ENCODE measurements around the gene CAMTA1.

CAMTA1 gene

DNA sequence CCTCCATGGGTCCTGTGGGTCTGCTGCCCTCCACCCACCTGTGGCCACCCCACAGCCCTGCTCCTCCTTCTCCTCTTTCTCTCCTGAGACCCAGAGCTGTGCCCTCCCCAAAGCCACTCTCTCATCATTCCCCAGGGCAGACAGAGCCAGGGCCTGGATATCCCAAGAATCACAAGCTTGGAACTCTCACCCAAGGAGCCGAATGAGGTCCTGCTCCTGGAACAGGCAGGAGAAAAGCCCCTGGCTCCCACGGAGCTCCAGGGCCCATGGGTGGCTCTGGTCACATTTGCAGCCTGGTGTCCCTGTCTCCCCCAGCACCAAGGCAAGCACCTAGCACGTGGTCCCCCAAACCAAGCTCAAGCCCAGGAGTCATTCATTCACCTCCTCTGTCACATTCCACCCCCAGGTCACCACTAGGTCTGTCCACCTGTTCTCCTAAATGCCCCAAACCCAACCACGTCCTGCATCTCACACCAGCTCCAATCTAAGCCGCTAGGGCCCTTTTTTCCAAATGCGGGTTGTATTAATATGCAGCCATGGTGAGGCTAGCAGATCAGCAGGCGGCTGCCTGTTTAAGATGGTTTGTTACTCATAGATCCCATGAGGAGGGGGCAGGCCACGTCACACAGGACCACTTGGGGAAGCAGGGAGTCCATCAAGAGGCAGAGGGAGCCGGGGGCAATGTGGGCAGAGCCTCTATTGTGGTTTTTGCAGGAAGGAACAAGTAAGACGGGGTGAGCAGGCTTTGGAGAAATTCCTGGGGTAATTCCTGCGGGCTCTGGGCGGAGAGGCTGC, 770.3 kb downstream of the CAMTA1 start:
- no peak for DNase-seq

DNA sequence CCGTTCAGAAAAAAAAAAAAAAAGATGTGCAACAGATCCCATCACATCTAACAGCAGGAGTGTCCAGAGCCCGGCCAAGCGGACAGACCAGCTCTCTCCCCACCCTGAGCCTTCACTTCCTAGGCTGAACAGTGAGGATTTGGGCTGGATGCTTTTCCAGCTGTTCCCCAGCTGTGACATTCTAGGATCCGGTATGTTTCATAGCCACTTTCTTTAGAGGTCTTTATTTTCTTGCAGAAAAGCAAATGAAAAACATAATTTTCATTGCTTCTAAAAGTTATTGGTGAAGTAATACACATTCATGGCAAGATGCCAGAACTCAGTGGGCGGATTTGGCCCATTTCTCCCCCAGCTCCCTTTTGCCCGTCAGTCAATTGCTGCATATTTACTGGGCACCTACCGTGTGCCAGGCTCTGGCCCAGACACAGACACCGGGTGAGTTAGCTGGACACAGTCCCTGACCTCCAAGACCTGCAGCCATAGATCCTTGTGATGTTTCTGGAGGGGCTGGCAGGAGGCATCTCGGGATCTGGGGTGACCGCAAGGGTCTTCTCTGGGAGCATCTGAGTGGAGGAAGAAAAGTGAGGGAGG, 772.1 kb downstream of the CAMTA1 start:
- no peak for DNase-seq

DNA sequence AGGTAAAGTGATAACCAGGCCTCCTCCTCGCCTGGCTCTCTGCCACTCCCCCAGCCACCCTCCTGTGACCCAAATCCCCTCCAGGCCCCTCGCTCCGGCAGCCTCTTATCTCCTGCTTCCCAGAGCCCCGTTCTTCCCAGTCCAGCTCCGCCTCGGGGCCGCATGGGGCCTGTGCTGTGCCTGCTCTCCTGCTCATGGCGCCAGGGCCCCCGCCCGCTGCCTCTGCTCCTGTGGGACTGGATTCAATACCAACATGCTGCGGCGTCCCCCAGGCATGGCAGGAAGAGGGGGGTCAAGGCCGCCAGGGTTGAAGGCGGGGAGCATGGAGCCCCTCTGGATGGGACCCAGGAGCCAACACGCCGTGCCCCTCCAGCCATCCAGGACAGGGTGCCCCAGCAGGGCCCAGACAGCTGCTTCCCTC, 772.8 kb downstream of the CAMTA1 start:
- no peak for DNase-seq

DNA sequence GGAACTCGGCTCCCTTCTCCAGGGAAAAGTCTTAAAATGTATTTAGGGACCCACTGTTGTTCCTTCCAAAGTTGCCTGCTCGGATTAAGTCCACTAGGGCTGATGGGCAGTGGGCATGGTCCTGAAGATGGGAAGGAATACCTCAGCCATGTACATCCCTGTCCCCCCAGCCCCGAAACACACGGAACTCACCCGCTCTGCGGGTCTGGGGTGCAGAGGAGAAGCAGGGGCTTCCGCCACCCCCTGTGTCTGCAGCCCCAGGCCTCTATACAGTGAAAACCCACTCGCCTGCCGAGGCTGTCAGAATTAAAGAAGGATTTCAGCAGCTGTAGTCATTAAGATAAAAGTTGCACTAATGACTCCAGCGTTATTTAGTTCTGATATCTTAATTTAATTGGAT, 773.2 kb downstream of the CAMTA1 start:
- no peak for DNase-seq

DNA sequence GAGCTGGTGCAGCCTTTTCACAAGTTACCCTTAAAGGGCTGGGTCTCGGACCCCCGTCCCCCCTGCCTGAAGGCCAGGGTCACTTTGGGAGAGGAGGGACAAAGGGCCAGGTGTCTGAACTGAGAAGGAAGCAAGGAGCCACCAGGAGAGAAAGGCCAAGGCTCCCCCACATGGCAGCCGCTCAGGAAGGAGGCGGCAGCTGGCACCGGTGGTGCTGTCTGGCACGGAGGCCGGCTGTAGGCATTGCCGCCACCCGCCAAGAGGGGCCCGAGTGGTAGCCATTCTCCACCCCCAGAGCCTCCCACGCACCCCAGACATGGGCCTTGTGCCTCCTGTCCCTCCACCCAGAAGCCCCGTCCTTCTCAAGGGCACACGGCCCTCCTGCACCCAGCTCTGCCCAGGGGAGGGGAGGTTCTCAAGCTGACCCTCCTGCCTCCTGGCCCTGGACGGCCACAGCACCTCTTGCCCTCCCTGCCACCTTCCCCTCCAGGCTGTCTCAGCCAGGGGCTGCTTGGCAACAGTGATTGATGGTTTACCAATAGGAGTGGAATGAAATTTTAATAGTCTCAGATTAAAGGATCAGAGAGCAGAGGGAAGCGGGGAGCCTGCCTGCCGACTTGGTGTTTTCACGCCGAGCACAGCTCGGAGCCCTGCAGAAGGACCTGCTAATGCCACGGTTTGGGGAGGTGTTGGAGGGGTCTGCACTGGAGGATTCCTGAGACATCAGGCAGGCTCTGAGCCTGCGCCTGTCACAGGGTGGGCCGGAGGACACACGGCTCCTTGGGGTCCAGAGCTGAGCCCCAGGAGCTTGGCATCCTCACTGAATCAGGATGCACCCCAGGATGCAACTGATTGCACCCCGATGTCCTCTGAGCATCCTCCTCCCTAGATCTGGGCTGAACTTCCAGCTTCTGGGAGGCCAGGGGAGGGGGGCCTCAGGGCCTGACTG, 773.9 kb downstream of the CAMTA1 start:
- no peak for DNase-seq

DNA sequence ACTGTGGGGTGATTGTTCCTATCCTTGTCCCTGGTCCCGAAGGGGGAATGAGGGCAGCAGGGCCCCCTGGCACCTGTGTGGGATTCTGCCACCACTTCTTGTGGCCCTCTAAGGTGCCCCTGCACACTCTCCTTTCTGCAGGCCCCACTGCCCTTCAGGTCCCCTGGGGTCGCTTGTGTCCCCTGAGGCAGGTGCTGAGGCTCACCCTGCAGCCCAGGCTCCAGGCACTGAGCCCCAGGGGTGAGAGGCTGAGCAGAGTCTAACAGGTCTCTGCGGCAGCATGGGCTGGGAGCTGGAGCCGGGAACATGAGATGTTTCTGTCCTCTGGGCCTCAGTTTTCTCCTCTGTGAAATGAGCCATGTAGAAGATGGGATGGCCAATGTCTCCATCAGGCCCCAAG, 774.9 kb downstream of the CAMTA1 start:
- no peak for DNase-seq

DNA sequence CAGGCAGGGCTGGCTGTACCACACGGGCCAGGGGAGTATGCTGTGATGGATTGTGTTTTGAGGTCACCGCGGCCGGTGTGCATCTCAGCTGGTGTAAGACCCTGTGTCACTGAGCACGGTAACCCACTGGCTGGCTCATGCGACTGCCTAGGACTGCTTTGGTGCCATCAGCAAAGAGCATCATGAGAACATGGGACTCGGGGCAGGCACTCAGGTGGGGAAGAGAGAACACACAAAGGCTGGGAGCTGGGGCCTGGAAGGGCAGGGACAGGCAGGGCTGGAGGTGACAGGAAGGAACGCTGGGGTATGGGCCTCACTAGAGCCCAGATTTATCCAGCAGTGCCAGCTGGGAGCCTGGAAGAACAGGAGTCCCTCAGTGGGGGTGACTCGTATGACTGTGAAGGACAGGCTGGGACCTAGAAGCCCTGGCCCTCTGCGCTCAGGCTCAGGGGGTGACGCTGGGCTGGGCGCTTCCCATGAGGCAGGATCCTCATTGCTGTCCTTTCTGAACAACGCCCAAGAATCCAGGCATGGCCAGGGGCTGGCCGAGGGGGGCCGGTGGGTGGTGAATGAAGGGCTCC, 775.4 kb downstream of the CAMTA1 start:
- no peak for DNase-seq

DNA sequence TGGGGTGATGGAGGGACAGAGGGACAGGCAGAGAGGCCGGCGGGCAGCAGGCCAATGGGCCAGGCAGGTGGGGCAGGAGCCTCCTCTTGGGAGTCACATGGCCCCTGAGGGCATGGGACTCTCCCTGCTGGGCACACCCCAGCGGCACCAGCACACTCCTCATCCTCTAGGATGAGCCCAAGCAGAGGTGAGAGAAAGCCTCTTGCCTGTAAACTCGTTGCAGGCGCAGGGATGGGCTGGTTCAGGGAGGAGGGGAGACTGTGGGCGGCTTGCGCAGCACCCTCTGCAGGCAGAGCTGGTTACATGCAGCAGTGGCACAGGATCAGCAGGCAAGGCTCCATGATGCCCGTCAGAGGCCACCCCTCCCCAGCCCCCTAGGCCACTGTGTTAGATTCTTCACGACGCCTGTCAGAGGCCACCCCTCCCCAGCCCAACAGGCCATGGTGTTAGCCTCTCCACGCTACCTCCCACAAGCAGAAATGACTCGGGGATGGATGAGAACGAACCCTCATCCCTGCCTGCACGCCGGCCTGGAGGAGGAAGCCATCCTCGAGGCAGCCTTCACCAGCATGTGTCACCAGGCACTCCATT, 776.2 kb downstream of the CAMTA1 start:
- DNase-seq, result no peak

DNA sequence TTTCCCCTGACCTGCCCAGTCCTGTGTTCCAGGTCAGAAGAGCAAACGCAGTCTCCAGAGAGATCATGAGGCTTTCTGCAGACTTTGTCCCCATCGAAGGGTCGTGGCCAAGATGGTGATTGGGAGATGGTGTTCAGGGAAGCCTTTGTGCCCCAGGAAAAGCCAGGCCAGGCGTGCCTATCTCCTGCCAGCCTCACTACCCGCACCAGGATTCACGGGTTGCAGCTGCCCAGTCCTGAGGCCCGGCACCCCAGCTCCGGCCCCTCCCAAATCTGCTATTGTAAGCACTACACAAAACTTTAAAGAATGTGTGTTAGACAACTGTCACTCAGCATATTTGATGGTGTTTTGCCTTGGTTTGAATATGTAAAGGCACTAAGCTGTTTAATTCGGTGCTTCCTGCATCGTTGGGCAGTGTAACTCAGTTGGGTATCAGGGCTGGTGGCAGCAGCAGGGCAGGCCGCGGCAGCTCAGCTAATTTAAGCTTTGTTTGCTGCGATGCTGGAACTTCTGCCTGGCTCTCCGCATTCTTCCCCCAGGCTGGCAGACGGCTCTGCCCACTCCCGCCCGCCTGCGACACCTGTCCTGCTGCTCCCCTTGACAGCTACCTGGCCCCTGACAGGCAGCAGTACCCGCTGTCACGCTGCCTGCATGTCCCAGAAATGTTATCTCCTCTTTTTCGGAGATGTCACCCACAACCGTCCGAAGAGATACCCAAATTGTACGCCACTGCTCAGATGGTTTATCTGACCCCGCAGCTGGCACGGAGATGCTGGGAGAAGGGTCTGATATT, 776.9 kb downstream of the CAMTA1 start:
- DNase-seq, result no peak

DNA sequence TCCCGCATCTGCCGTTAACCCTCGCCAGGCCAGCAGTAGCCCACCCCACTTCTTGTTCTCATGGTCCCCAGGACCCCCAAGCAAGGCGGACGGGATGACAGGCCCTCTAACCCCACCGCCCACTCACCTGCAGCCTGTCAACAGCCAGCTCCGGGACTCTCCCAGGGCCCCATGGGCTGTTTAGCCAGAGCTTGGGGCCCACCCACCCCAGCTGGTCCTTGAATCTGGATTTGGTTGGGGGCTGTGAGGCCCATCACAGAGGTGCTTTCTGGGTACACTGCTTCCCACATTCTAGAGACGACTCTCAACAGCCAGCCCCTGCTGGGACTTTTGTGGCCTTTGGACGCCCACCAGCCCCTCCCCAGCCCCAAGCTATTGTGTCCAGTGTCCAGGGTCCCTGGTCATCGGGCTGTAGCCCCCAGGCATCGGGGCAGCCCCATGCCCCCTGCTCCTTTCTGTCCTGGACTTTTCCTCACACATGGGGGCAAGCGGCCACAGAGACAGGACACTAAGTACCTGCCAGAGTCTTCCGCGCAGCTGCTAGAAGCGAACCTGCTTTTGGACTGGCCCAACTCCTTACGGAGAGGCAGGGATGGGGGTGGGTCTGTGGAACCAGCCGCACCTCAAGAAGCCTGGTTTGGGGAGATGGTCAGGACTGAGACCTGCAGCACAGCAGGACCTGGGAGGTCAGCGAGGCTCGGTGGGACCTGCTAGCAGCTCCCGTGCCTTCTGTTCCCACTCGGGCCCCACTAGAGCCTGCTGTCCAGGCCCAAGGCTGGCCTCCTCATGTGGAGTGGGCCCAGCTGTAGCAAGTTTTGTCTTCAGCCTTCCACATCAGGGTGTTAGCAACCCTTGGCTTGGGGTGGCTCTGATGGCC, 777.7 kb downstream of the CAMTA1 start:
- DNase-seq, result no peak

DNA sequence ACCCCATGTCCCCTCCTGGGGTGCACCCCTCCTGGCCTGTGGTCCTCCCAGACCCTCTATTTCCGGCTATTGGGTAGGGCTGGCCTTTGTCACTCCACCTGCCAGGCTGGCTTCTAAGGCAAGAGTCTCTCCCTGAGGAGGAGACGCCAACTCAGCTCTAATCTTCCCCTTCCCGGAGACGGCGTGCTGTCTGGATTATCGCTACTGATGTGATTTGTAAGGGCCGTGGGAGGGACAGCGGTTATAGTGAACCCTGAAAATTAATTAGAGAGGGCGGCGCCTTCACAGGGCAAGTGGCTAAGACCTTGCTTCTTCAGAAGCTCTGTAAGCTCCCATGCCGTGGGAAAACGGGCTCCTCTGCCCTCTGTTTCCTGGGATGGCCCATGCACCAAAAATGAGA, 778.9 kb downstream of the CAMTA1 start:
- no peak for DNase-seq

DNA sequence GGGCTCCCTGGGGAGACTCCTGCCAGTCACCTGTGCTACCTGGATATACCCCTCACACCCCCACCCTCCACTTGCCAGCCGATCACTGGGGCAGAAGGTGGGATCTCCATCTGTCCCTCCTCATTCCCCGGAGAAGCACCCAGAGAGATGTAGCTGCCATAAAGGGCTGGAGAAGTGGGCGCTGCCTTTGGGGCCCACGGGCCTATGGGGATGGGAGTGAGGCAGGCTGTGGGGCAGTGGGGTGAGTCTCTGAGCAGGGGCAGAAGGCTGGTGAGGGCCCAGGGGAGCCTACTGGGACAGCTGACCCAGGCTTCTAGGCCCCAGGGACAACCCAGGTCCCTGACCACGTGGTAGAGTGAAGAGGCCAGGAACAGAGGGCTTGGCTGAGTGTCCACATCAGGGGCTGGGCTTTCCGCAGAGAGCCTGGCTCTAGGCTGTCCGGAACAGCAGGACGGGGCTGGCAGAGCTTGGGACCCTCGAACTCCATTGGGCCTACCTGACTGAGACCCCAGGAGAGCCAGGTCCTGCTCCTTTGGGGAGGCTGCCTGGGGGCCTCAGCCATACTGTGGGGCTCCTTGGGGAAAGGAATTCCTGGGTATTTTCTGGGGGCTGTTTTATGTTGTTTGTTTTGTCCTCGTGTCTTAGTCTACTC, 780.0 kb downstream of the CAMTA1 start:
- no peak for DNase-seq

DNA sequence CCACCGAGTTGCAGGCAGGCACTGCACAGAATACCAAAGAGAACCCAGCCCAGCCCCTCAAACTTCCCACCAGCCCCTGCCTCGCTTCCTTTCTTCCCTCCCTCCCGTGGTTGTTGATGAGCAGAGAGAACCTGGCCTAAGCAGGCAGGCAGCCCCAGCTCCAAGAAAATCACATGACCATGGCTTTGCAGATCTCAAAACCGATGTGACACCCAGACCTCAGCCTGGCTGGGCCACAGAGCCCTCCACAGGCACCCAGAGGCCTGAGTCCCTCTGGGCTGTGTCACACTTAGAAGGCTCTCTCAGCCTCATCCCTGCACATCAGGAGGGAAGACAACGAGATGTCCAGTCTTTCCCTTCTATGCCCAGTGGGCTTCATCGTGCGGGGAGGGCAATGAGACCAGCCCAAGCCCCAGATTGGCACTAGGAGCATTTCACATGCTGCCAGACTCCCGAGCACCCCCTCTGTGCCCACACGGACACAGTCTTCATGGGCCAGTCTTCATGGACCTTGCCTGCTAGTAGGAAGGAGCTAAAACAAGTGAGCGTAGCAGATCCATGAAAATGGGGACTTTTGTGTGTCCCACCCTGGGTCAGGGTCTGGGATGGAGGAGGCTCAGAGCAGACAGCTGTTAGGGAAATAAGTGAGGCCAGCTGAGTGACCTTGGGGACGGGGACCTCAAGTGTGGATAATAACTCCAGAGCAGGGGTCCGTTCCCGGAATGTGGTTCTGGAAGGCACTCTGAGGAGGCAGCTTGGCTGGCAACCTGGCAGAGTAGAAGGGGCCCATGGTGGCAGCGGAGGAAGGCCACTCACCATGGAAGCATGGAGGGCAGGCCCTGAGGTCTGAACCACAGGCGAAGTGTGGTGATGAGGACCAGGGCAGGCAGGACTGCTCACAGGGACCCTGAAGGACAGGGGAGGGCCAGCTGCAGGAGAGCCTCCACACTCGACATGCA, 781.4 kb downstream of the CAMTA1 start:
- DNase-seq, result no peak

DNA sequence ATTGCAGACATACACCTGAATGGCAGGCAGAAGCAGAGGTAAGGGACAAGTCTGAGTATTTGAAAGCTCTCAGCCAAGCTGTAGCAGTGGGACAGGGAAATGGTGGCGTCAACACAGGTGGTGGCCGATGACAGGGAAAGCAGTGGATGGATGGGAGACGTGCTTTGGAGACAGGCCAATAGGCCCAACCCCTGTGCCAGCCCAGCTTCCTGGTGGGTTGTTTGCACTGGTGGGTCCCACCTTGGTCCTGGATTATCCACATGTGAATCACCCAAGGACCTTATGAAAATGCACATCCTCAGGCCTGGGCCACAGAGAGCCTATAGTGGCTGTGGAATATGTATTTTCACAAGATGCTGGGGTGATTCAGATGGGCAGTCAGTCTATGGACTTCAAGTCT, 782.1 kb downstream of the CAMTA1 start:
- DNase-seq, result no peak

DNA sequence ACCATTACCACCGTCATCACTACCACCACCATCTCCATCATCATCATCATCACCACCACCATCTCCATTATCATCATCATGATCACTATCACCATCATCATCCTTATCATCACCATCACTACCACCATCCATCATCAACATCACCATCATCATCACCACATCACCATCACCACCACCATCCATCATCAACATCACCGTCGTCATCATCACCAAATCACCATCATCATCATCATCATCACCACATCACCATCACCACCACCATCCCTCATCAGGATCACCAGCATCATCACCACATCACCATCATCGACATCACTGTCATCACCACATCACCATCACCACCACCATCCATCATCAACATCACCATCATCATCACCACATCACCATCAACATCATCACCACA, 782.8 kb downstream of the CAMTA1 start:
- DNase-seq, result no peak

DNA sequence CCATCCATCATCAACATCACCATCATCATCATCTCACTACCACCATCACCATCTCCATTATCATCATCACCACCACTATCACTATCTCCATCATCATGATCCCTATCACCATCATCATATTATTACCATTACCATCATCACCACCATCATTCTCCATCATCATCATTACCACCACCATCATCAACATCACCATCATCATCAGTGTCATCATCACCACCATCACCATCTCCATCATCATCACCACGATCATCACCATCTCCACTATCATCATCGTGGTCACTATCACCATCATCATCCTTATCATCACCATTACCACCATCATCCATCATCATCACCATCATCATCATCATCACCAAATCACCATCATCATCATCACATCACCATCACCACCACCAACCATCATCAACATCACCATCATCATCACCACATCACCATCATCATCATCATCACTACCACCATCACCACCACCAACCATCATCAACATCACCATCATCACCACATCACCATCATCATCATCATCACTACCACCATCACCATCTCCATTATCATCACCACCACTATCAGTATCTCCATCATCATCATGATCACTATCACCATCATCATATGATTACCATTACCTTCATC, 783.8 kb downstream of the CAMTA1 start:
- no peak for DNase-seq

DNA sequence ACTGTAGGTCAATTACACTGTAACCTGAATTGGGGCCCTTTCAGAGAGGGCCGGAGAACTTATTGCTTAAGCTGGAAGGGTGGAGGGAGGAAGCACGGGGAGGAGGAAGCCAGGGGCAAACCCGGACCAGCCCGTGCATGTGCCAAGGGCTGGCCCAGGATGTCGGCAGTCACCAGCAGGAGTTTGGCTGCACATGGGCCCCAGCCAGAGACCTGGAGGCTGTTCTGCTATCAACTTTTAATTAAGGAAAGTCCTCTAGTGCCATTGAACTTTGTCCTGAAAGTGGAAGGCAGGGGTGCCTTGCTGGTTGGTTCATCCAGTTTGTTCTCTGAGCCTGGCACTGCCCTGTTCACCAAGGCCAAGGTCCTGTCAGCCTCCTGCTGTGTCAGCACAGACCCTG, 785.1 kb downstream of the CAMTA1 start:
- no peak for DNase-seq

DNA sequence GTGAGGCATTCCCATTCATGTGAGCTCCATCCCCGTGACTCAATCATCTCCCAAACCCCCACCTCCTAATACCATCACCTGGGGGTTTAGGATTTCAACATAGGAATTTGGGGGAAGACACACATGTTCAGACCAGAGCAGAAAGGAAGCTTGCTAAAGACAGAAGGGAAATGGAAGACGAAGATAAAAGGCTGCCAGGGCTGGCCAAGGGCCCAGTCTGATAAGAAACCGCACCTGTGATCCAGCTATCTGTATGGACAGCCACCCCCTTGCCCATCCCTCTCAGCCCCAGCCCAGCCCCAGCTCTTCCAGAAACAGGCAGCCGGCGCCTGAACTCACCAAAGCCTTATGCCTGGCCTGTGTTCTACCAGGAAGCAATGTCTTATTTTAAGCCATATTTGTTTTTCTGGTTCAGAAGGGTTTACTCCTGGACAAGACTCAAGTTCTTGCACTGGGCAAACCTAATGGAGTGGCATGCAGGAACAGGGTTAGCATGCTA, 787.4 kb downstream of the CAMTA1 start:
- DNase-seq, result no peak

DNA sequence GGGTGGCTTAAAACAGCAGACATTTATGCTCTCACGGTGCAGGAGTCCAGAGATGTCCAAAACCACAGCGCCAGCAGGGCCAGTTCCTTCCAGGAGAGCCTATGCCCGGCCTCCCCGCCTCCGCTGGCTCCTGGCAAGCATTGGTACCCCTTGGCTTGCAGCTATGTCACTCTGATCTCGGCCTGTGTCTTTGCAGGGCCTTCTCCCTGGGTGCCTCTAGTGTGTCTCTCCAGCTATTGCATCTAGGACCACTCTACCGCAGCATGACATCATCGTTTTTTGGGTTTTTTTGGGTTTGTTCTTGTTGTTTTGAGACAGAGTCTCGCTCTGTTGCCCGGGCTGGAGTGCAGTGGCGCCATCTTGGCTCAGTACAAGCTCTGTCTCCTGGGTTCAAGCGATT, 788.2 kb downstream of the CAMTA1 start:
- no peak for DNase-seq
